Measurements from ENCODE around the gene ATP10A.

- TF ChIP-seq CTCF (IDR thresholded peaks at IDR 0.05) (no peak), EP300 (IDR thresholded peaks at IDR 0.05) (no peak), POLR2A (IDR thresholded peaks at IDR 0.05) (no peak)
Observed at GRCh38 chr15:25838191-25838870, 24.8 kb downstream of the ATP10A start.
